GM12878 (cell line): Measurements from ENCODE around the gene EGFR. TPM values are rescaled to one million over a fixed set of nuclear protein-coding genes. Genes with fewer than 3 reads are reported as not detected.

ENCODE experiments used
- ATAC-seq: fragments of 200-7000 bp; cut with Tn5 transposase; 3 replicates; pipeline ENCODE4 v1.9.1; 2020; ENCODE audit warnings: mild to moderate bottlenecking, moderate library complexity
- BruUV-seq: library from RNA; stranded (reverse); fragments of 400-500 nt; replicated peaks from 2 replicates; lab custom pipeline; 2021; lab: Mats Ljungman, UMichigan
- CTCF ChIA-PET: fragments of 300-600 bp; sonication (Branson Sonifier 250); formaldehyde crosslinking; extraction: SDS; loops from one replicate; lab custom pipeline; 2021; ENCODE audit warnings: inconsistent platforms; lab: Yijun Ruan, JAX
- POLR2A ChIA-PET: fragments of 350-600 bp; formaldehyde crosslinking; extraction: SDS; loops from one replicate; lab custom pipeline; 2021; ENCODE audit warnings: inconsistent platforms; lab: Charles Lee
- RAD21 ChIA-PET: fragments of 300-600 bp; sonication (Branson Sonifier 250); formaldehyde crosslinking; loops from one replicate; lab custom pipeline; 2023; ENCODE audit warnings: antibody characterized with exemption; ENCODE audit not compliant: unreplicated experiment; lab: Charles Lee
- SMC1A ChIA-PET: fragments of 300-600 bp; sonication (Branson Sonifier 250); formaldehyde crosslinking; loops from one replicate; lab custom pipeline; 2023; ENCODE audit not compliant: unreplicated experiment, uncharacterized antibody; lab: Charles Lee
- DNase-seq: peaks from one replicate; pipeline ENCODE4 v3.0.0-alpha.2; 2011; ENCODE audit warnings: low read depth, low spot score
- FAIRE-seq: peaks from 3 replicates; lab custom pipeline; 2011; peaks lifted over from hg19 to GRCh38; lab: Jason Lieb, UNC
- H2AFZ ChIP-seq: 2 replicates; pipeline ENCODE4 v1.6.0; 2011; ENCODE audit warnings: low read depth, low read length, control low read depth; ENCODE audit not compliant: control insufficient read depth
- H3K27ac ChIP-seq: 2 replicates; pipeline ENCODE4 v1.5.1; 2011; ENCODE audit warnings: control low read depth; ENCODE audit not compliant: control insufficient read depth, insufficient read depth
- H3K27me3 ChIP-seq, 2 experiments: replicated peaks in 1 of 2; 2 replicates each; pipeline versions ENCODE4 v1.6.0 to v1.6.1; 2011; ENCODE audit warnings: low read length in 1 of 2; ENCODE audit not compliant: control insufficient read depth in 2 of 2, insufficient read depth in 2 of 2
- H3K36me3 ChIP-seq, 2 experiments: 2 replicates each; pipeline ENCODE4 v1.5.1; 2011; ENCODE audit warnings: low read length in 1 of 2; ENCODE audit not compliant: control insufficient read depth in 2 of 2, insufficient read depth in 2 of 2
- H3K4me1 ChIP-seq: 2 replicates; pipeline ENCODE4 v1.6.1; 2011; ENCODE audit warnings: mild to moderate bottlenecking, low read length, moderate library complexity, mixed read lengths; ENCODE audit not compliant: control insufficient read depth, insufficient read depth
- H3K4me2 ChIP-seq: 2 replicates; pipeline ENCODE4 v1.6.0; 2011; ENCODE audit warnings: control low read depth; ENCODE audit not compliant: control insufficient read depth, insufficient read depth
- H3K4me3 ChIP-seq: fragments of 200-600 bp; sonication (generic); 2 replicates; pipeline ENCODE4 v1.5.1; 2016
- H3K79me2 ChIP-seq: 2 replicates; pipeline ENCODE4 v1.6.0; 2011; ENCODE audit warnings: low read length; ENCODE audit not compliant: control insufficient read depth, insufficient read depth
- H3K9ac ChIP-seq: 2 replicates; pipeline ENCODE4 v1.8.0; 2011; ENCODE audit warnings: low read length, control low read depth, mixed read lengths; ENCODE audit not compliant: control insufficient read depth, insufficient read depth
- H3K9me3 ChIP-seq: replicated peaks from 3 replicates; pipeline ENCODE4 v1.5.1; 2011; ENCODE audit warnings: mild to moderate bottlenecking, low read length; ENCODE audit not compliant: control insufficient read depth, insufficient read depth
- H4K20me1 ChIP-seq: 2 replicates; pipeline ENCODE4 v1.6.0; 2011; ENCODE audit not compliant: control insufficient read depth, insufficient read depth
- CTCF ChIP-seq, 3 experiments: IDR thresholded peaks in 2 of 3; conservative IDR thresholded peaks in 1 of 3; 2 replicates each; pipeline ENCODE4 v1.5.1; 2011; ENCODE audit warnings: low read depth in 3 of 3, low read length in 3 of 3, mild to moderate bottlenecking in 3 of 3, control low read depth in 2 of 3, moderate library complexity in 2 of 3, inconsistent platforms in 1 of 3, mixed read lengths in 1 of 3; ENCODE audit not compliant: control insufficient read depth in 2 of 3, insufficient read depth in 1 of 3; ENCODE audit errors: extremely low read depth in 1 of 3
- EED ChIP-seq: sonication (generic); IDR thresholded peaks from 2 replicates; pipeline ENCODE4 v1.6.1; 2016; ENCODE audit warnings: antibody characterized with exemption, low read depth
- KAT2A ChIP-seq: conservative IDR thresholded peaks from 2 replicates; pipeline ENCODE4 v1.6.1; 2011; ENCODE audit warnings: low read depth, low read length; ENCODE audit not compliant: control insufficient read depth
- LARP7 ChIP-seq: fragments of 450-650 bp; IDR thresholded peaks from 2 replicates; pipeline ENCODE4 v1.6.1; 2017; ENCODE audit warnings: mild to moderate bottlenecking
- MTA2 ChIP-seq: fragments of 450-650 bp; IDR thresholded peaks from 2 replicates; pipeline ENCODE4 v1.6.1; 2016; ENCODE audit warnings: low read depth, mild to moderate bottlenecking, moderate library complexity
- NR2C1 ChIP-seq: fragments of 450-650 bp; IDR thresholded peaks from 2 replicates; pipeline ENCODE4 v1.6.1; 2017; ENCODE audit warnings: antibody characterized with exemption, mild to moderate bottlenecking, moderate library complexity
- RB1 ChIP-seq: fragments of 450-650 bp; formaldehyde crosslinking; IDR thresholded peaks from 2 replicates; pipeline ENCODE4 v1.6.1; 2017; ENCODE audit warnings: mild to moderate bottlenecking, borderline replicate concordance
- TARDBP ChIP-seq: IDR thresholded peaks from 2 replicates; pipeline ENCODE4 v1.6.1; 2016; ENCODE audit warnings: borderline replicate concordance
- WGBS: methylation state at CpG from one replicate; pipeline ENCODE4 v1.1.6; 2016; ENCODE audit warnings: low lambda C conversion rate; ENCODE audit not compliant: insufficient replicate concordance, insufficient coverage; ENCODE audit errors: missing lambda C conversion rate; 5-methylcytosine and 5-hydroxymethylcytosine counted together
- in situ Hi-C: fragments of 300-500 bp; cut with MboI; formaldehyde crosslinking; loops from 9 replicates; pipeline ENCODE4 v1.14.3; 2018; ENCODE audit warnings: mixed read lengths
- intact Hi-C: fragments of 100-400 bp; cut with micrococcal nuclease; formaldehyde crosslinking; loops from one replicate; pipeline ENCODE4 v1.14.2; 2022; ENCODE audit not compliant: unreplicated experiment
- polyA plus RNA-seq, 11 experiments: library from polyadenylated mRNA; depleted of rRNA in 4 of 11; unstranded in 6 of 11; stranded (reverse) in 5 of 11; fragments of >200 nt; fragmentation: Nextera tagmentation in 4 of 11; fragmentation: Illumina TruSeq in 1 of 11; extraction: Ambion mirVana in 4 of 11; extraction: Trizol in 1 of 11; gene quantifications; 1 replicate in 1 of 11; 2 replicates in 10 of 11; pipeline versions ENCODE4 v1.2.1 to v1.2.3, GENCODE V29; 2011 to 2016; ENCODE audit warnings: inconsistent platforms in 2 of 11, missing spikeins in 2 of 11, low read depth in 1 of 11
- total RNA-seq, 4 experiments: library from RNA; depleted of rRNA in 3 of 4; stranded (reverse); fragments of >200 nt in 3 of 4; fragmentation: Illumina TruSeq in 1 of 4; extraction: Trizol in 1 of 4; gene quantifications; 2 replicates each; pipeline versions ENCODE4 v1.2.1 to v1.2.3, GENCODE V29; 2013 to 2021

EGFR gene
- total and polyA plus RNA-seq, 10 of the 15 experiments (the other 5 are each of a cell fraction or from before 2014, with no cell fraction given): 0.01 to 0.31 TPM; not detected in 8

GRCh38 chr7:55105952-55106351 lies 87.1 kb downstream of the EGFR start:
- no peak overlapping the region for H3K4me3 ChIP-seq
- no peak overlapping the region for H2AFZ ChIP-seq
- no peaks in the 10 kb centered on the region for H3K36me3 ChIP-seq
- peaks cover 0 to 1% of the 10 kb centered on the region in 2 experiments; a peak in 1 of 4 replicates for H3K27me3 ChIP-seq
- no peaks in the 10 kb centered on the region for H3K9me3 ChIP-seq
- in situ Hi-C loops: no loop called here
- ATAC-seq (no peak), FAIRE-seq (no peak), DNase-seq (no peak)
- no peaks in the 10 kb centered on the region for H3K79me2 ChIP-seq
- RAD21 ChIA-PET: no interaction called here
- POLR2A ChIA-PET: no interaction called here
- intact Hi-C loops: no loop called here
- H4K20me1 ChIP-seq: no peaks in the 10 kb centered on the region
- SMC1A ChIA-PET: no interaction called here
- H3K4me2 ChIP-seq: no peak overlapping the region
- WGBS: 58% methylated on average over 6 of the region's 6 CpGs
- no TSS peak for BruUV-seq
- H3K9ac ChIP-seq: no peak overlapping the region
- no peaks in the 10 kb centered on the region; the same call in 1 of the 2 replicates for H3K4me1 ChIP-seq
- CTCF ChIA-PET: no interaction called here
- TF ChIP-seq TARDBP: no peak
- no peak for TF ChIP-seq RB1
- TF ChIP-seq MTA2: no peak
- TF ChIP-seq CTCF (IDR thresholded peaks at IDR 0.05 in 2 of 3, conservative IDR thresholded peaks at IDR 0.05 in 1 of 3; ENCODE audit: control insufficient read depth in 2 of 3, extremely low read depth in 1 of 3, insufficient read depth in 1 of 3, low read depth in 3 of 3, low read length in 3 of 3): no peak
- TF ChIP-seq NR2C1: no peak
- TF ChIP-seq KAT2A: no peak
- TF ChIP-seq EED: no peak
- no peak for TF ChIP-seq LARP7
- H3K27ac ChIP-seq: no peak overlapping the region
